ENCODE results near the gene SOX6. TPM values are rescaled to one million over a fixed set of nuclear protein-coding genes. Genes with fewer than 3 reads are reported as not detected.

Gene SOX6
- polyA plus RNA-seq, 1 experiment = 6.0 TPM

DNA sequence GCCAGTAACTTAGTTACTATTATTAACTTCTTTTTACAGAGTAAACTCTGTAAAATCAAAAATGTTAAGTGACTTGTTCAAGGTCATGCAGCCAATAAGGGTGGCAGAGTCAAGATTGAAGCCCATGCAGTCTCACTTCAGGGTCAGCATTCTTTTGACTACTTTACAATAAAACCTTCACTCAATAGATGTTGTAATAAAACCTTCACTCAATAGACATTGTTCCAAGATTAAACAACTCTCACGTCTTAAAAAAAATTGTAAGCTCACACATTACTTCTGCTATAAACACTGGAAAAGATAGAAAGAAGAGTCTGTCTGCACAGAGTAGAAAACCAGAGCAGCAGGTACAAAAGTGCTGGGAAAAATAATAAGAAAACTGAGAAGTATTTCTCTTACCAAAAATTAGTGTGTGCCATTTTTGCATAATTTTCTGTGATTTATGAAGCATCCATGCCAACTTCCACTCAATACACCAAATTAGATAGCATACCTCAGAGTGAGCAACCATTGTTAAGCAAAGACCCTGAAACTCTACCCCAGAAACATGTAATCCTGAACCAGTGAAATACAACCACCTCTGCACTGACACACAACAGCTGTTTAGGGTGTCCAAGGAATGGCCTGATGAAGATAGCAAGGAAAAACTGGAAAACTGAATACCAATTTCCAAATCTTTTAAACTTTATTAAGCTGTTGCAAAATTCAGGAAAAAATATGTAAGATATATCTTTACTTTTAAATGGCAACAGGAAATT is 4.9 kb upstream of the SOX6 start:
- Histone ChIP-seq H3K27me3 (ENCODE audit: control insufficient read depth, insufficient read depth, low read length) (no peaks in the 10 kb centered on the region), H3K4me3 (ENCODE audit: low read depth, low read length) (no peak overlapping the region), H3K9me3 (ENCODE audit: control insufficient read depth, insufficient read depth, low read length) (no peaks in the 10 kb centered on the region), H3K27ac (ENCODE audit: low read depth, low read length) (no peak overlapping the region)
- no peak for DNase-seq (ENCODE audit: low read depth, low spot score)
- ChIA-PET POLR2A (no interaction called here), CTCF (no interaction called here)
- TF ChIP-seq, protein P1, sequence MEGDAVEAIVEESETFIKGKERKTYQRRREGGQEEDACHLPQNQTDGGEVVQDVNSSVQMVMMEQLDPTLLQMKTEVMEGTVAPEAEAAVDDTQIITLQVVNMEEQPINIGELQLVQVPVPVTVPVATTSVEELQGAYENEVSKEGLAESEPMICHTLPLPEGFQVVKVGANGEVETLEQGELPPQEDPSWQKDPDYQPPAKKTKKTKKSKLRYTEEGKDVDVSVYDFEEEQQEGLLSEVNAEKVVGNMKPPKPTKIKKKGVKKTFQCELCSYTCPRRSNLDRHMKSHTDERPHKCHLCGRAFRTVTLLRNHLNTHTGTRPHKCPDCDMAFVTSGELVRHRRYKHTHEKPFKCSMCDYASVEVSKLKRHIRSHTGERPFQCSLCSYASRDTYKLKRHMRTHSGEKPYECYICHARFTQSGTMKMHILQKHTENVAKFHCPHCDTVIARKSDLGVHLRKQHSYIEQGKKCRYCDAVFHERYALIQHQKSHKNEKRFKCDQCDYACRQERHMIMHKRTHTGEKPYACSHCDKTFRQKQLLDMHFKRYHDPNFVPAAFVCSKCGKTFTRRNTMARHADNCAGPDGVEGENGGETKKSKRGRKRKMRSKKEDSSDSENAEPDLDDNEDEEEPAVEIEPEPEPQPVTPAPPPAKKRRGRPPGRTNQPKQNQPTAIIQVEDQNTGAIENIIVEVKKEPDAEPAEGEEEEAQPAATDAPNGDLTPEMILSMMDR (IDR thresholded peaks at IDR 0.05; ENCODE audit: low read depth, low read length) = no peak

DNA sequence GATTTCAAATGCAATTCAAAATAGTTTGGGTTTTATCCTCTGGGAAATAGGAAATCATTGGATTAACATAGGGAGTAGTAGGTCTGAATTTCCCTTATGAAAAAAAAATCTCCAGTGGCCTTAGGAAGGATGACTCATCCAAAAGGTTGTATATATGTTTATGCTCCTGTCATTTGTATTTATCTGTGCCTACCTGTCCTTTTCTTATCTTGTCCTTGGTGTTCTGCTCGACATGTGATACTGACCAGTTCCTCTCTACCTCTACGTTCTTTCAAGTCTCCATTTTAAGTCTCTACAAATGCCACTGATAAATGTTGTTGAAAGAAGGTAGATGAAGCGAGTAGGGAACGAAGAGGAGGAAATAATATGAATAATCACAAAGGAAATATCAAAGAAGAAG is 3.0 kb upstream of the SOX6 start:
- Histone ChIP-seq H3K9me3 (ENCODE audit: control insufficient read depth, insufficient read depth, low read length) (no peaks in the 10 kb centered on the region), H3K4me3 (ENCODE audit: low read depth, low read length) (no peak overlapping the region), H3K27me3 (ENCODE audit: control insufficient read depth, insufficient read depth, low read length) (no peaks in the 10 kb centered on the region), H3K27ac (ENCODE audit: low read depth, low read length) (no peak overlapping the region)
- ChIA-PET POLR2A (no interaction called here), CTCF (no interaction called here)
- no peak for DNase-seq (ENCODE audit: low read depth, low spot score)
- TF ChIP-seq, protein P1 (IDR thresholded peaks at IDR 0.05; ENCODE audit: low read depth, low read length) = no peak

DNA sequence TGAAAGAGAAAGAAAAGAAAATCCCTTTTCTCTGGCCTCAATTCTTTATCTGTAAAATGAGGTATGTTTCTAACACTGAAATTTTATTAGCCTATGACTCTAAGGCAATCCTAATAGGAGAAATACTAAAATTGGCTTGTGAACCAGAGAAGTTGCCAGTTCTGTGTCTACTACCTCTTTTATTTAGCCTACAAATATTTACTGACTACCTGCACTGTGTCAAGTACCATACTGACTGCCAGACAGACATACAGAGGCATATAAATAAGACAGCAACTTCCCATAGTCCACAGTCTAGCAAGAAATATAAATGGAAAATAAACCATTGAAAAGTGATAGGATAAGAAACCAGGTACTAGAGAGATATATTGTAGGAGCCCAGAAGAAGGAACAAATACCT is 2.4 kb upstream of the SOX6 start:
- H3K9me3 ChIP-seq (ENCODE audit: control insufficient read depth, insufficient read depth, low read length) = no peaks in the 10 kb centered on the region
- no peak overlapping the region for H3K4me3 ChIP-seq (ENCODE audit: low read depth, low read length)
- H3K27ac ChIP-seq (ENCODE audit: low read depth, low read length) = no peak overlapping the region
- CTCF ChIA-PET = no interaction called here
- DNase-seq (ENCODE audit: low read depth, low spot score) = no peak
- no peaks in the 10 kb centered on the region for H3K27me3 ChIP-seq (ENCODE audit: control insufficient read depth, insufficient read depth, low read length)
- TF ChIP-seq, protein P1 (IDR thresholded peaks at IDR 0.05; ENCODE audit: low read depth, low read length) = no peak
- POLR2A ChIA-PET = no interaction called here

DNA sequence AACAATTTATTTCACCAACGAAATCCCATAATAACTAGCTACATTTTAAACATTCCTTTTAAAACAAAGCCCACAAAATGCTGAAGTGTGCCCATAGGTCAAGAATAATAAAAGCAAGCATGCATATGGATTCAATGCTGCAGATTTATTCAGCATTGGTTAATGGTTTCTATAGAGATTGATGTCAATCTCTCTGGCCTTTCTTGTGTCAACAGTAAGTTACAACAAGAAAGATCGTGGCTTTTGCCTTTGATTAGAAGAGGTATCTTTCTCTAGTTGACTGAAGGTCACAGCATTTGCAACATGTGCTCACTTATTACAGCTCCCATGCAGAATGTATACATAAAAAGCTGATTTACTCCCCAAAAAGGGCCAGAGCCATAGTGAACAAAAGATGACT is 1.4 kb upstream of the SOX6 start:
- POLR2A ChIA-PET = no interaction called here
- DNase-seq (ENCODE audit: low read depth, low spot score) = no peak
- H3K27me3 ChIP-seq (ENCODE audit: control insufficient read depth, insufficient read depth, low read length) = no peaks in the 10 kb centered on the region
- H3K4me3 ChIP-seq (ENCODE audit: low read depth, low read length) = no peak overlapping the region
- no peak overlapping the region for H3K27ac ChIP-seq (ENCODE audit: low read depth, low read length)
- TF ChIP-seq, protein P1 (IDR thresholded peaks at IDR 0.05; ENCODE audit: low read depth, low read length) = no peak
- CTCF ChIA-PET = no interaction called here
- H3K9me3 ChIP-seq (ENCODE audit: control insufficient read depth, insufficient read depth, low read length) = no peaks in the 10 kb centered on the region

DNA sequence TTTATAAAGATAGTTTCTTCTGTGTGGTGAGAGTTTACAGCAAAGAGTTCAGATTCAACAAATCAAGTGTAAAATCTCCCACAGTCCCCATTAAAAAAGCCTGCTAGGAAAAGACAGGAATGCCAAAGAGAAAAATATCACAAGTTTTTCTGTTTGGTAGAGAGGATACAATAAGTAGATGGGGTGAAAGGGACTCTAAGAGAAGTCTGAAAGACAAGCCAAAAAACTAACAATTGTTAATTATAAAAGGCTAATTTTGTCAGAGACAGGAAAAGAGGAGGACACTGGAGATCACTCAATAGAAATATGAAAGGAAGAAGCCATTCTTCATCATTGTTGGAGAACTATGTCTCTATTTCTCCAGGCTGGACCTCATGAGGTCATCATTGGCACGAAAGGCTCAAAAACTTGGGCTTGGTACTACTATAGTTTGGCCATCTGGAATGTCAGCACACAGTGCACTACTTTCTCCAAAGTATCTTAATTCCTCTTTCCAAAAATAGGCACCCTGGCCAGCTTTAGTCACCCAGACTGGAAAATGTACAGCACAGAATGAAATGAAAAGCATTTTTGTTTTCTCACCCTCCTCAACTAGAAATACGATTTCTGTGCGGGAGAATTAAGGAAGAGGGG is 531 bp upstream of the SOX6 start:
- DNase-seq (ENCODE audit: low read depth, low spot score) = no peak
- ChIA-PET POLR2A (interaction anchor here (0.7 kb wide), 1 partner anchor 26 kb away, joined by 3 read pairs; no protein-coding TSS in a partner anchor), CTCF (no interaction called here)
- no peaks in the 10 kb centered on the region for H3K9me3 ChIP-seq (ENCODE audit: control insufficient read depth, insufficient read depth, low read length)
- no peak overlapping the region for H3K4me3 ChIP-seq (ENCODE audit: low read depth, low read length)
- TF ChIP-seq, protein P1 (IDR thresholded peaks at IDR 0.05; ENCODE audit: low read depth, low read length) = no peak
- no peak overlapping the region for H3K27ac ChIP-seq (ENCODE audit: low read depth, low read length)
- no peaks in the 10 kb centered on the region for H3K27me3 ChIP-seq (ENCODE audit: control insufficient read depth, insufficient read depth, low read length)

Data from AG04450 (cell line).